Measurements from ENCODE around the gene CACNA1C. TPM values are rescaled to one million over a fixed set of nuclear protein-coding genes. Genes with fewer than 3 reads are reported as not detected.
"Not testable (repeated sequence)": the region's sequence is repeated elsewhere in the genome, so short reads cannot be mapped to it uniquely, and the experiment has no call there.

The CACNA1C gene
- total RNA-seq, 1 donor: 16.6 TPM

DNA sequence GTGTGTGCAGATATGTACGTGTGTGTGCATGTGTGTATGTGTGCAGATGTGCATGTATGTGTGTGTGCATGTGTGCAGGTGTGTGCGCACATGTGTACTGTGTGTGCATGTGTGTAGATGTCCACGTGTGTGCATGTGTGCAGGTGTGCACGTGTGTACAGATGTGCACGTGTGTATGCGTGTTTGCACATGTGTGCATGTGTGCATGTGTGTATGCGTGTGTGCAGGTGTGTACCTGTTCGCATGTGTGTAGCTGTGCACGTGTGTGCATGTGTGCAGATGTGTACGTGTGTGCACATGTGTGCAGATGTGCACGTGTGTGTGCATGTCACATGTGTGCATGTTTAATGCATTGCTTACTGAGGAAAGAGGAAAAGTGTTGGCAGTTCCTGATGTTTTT lies 686.3 kb downstream of the CACNA1C start:
- DNase-seq (ENCODE audit: low read depth): no peak
- TF ChIP-seq, protein P1, sequence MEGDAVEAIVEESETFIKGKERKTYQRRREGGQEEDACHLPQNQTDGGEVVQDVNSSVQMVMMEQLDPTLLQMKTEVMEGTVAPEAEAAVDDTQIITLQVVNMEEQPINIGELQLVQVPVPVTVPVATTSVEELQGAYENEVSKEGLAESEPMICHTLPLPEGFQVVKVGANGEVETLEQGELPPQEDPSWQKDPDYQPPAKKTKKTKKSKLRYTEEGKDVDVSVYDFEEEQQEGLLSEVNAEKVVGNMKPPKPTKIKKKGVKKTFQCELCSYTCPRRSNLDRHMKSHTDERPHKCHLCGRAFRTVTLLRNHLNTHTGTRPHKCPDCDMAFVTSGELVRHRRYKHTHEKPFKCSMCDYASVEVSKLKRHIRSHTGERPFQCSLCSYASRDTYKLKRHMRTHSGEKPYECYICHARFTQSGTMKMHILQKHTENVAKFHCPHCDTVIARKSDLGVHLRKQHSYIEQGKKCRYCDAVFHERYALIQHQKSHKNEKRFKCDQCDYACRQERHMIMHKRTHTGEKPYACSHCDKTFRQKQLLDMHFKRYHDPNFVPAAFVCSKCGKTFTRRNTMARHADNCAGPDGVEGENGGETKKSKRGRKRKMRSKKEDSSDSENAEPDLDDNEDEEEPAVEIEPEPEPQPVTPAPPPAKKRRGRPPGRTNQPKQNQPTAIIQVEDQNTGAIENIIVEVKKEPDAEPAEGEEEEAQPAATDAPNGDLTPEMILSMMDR (IDR thresholded peaks at IDR 0.05; ENCODE audit: insufficient read depth, low read length): no peak
- H3K4me3 ChIP-seq (ENCODE audit: low read depth, low read length): no peak overlapping the region

DNA sequence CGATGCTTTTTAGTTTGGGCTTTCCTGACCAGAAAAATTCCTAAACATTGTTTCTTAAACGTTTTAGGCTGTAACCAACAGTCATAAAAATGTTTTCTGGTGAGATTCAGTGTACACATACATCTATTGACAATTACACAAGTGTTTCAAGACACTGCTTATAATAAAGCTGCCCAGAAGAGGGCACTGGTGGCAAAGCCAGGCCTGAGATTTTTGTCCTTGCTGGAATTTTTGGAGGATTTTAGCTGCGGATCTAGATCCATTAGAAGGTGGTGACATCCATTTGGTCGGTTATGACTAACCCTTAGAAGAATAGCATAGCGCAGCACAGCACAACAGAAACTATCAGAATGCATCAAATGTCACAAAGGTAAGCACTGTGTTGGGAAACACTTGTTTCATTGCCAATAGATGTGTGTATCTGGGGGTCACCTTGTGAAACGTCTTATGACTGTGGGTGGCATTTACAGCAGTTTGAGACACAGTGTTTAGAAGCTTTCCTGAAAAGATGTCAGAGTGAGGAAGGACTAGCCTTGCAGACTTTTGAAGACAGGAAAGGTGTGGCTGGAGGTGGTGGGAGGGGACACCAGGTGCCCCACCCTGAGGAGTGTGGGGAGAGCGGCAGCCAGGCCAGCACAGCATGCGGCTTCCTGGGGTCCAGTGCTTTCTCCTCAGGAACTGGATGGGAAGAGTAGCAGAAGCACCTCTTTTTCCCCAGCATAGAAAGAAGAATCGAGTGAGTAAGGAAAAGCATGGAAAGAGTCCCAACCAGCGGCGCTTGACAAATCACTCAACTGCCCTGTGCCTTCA lies 687.2 kb downstream of the CACNA1C start:
- no peak overlapping the region for H3K4me3 ChIP-seq (ENCODE audit: low read depth, low read length)
- TF ChIP-seq, protein P1 (IDR thresholded peaks at IDR 0.05; ENCODE audit: insufficient read depth, low read length): peak; percentile 64
- peak; percentile 75 for DNase-seq (ENCODE audit: low read depth)

DNA sequence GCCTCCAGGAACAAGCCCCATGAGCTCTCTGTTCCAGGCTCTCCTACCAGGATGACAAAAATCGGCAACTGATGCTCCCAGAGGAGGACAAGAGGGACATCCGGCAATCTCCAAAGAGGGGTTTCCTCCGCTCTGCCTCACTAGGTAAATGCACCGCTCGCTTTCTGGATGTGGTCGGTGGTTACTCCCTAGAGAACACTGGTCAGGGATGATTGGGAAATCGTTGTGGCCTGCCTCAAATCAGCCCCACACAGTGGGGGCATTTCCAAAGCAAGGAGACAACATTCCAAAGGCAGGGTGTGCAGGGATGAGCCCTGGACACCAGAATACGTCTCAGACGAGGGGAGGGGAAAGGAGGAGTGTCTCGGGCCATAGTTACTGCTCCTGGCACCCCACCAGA lies 689.2 kb downstream of the CACNA1C start:
- not testable (repeated sequence) for DNase-seq (ENCODE audit: low read depth); H3K4me3 ChIP-seq (ENCODE audit: low read depth, low read length)

DNA sequence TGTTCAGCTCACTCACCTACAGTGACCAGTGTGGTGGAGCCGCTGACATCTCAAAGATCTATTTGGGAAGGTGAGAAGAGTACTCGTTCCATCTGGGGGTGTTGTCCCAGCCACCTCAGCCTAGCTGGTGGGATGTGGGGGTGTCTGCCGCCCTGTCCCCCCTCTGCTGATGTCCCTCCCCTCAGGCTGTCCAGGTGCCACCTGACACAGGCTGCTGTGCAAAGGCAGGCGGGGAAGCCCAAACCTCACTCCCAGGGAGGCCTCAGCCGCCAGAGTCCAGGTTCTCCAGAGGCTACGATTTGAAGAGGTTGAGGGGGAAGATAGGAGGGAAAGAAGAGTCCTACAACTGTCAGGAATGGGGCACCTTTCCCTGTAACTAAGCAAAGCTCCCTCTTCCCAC lies 690.7 kb downstream of the CACNA1C start:
- H3K4me3 ChIP-seq (ENCODE audit: low read depth, low read length): no peak overlapping the region
- TF ChIP-seq, protein P1 (IDR thresholded peaks at IDR 0.05; ENCODE audit: insufficient read depth, low read length): no peak
- DNase-seq (ENCODE audit: low read depth): no peak

DNA sequence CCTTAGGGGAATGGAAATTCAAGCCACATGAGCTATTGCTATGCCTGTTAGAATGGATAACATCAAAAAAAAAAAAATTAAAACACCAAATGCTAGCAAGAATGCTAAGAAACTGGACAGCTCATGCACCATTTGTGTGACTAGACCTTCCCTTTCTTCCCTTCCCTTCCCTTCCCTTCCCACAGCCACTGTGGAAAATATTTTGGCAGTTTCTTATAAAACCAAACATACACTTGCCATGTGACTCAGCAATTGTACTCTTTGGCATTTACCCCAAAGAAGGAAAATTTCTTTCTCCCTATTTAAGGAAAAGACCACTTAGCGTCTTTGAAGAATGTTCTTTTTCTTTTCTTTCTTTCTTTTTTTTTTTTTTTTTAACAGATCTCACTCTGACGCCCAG lies 692.9 kb downstream of the CACNA1C start:
- H3K4me3 ChIP-seq (ENCODE audit: low read depth, low read length): no peak overlapping the region
- TF ChIP-seq, protein P1 (IDR thresholded peaks at IDR 0.05; ENCODE audit: insufficient read depth, low read length): no peak
- peak; percentile 76 for DNase-seq (ENCODE audit: low read depth)

Other genes starting within 250 kb of the CACNA1C start
- gene LRTM2, start 232.4 kb upstream of the CACNA1C start, total RNA-seq (ENCODE audit: low replicate concordance): not detected in 2 replicates
- 0.08 and 0.27 TPM in 2 replicates for gene CACNA2D4, start 134.3 kb upstream of the CACNA1C start, total RNA-seq (ENCODE audit: low replicate concordance)
- gene DCP1B, start 48.5 kb upstream of the CACNA1C start, total RNA-seq (ENCODE audit: low replicate concordance): 6.2 and 23.5 TPM in 2 replicates

Data from fibroblast of the aortic adventitia (primary cell).